Epithelial cell of alveolus of lung (primary cell): ENCODE results near the gene SLC38A4. TPM values are rescaled to one million over a fixed set of nuclear protein-coding genes. Genes with fewer than 3 reads are reported as not detected.

ENCODE experiments used
- total RNA-seq: library from RNA; depleted of rRNA; stranded (reverse); fragments of >200 nt; gene quantifications from 2 replicates; pipeline ENCODE4 v1.2.1, GENCODE V29; 2015

Gene SLC38A4
- total RNA-seq: 0.24 and 0.65 TPM in 2 replicates

GRCh38 chr12:46825591-46826414 lies at the start of gene SLC38A4:
Gene SLC38A4, minus strand, starts transcription at chr12:46825997. Its CDS starts 32,926 bp downstream, at chr12:46793071.

